ENCODE measurements around the gene BIRC6.

DNA sequence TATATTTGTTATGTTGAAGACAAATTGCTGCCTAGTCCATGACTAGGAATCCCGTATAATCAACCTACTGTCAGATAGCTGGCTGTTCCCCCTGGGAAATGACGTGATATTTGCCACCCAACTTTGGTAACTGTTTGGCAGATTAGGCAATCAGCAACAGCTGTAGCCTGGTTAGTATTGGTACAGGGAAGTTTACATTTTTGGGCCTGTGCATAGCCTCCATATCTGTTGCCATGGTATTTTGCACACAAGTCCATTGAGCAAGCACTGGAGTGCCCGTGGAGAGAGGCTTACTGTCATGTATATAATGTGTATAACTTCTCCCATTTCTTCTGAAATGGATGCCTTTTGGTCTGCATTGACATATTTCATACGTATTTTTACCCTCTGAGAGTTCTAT lies 27.7 kb downstream of the BIRC6 start:
- TF ChIP-seq CTCF (IDR thresholded peaks at IDR 0.05) (no peak), EP300 (IDR thresholded peaks at IDR 0.05) (no peak), RCOR1 (IDR thresholded peaks at IDR 0.05; ENCODE audit: low read depth, low read length) (no peak), HDAC2 (IDR thresholded peaks at IDR 0.05) (no peak)
- TF ChIP-seq, protein P1, sequence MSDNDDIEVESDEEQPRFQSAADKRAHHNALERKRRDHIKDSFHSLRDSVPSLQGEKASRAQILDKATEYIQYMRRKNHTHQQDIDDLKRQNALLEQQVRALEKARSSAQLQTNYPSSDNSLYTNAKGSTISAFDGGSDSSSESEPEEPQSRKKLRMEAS (IDR thresholded peaks at IDR 0.05) = no peak
